Motor neuron (in vitro differentiated cells): ENCODE results near the gene NEXN. TPM values are rescaled to one million over a fixed set of nuclear protein-coding genes. Genes with fewer than 3 reads are reported as not detected.
A peak's percentile ranks its signal among the peaks of the same experiment; 100 is the strongest.

ENCODE experiments used
- ATAC-seq, 8 experiments: fragments of 200-7000 bp; cut with Tn5 transposase; replicated peaks in 6 of 8; 2 replicates each; pipeline ENCODE4 v1.8.0; 2021; ENCODE audit warnings: mild to moderate bottlenecking in 8 of 8, moderate library complexity in 8 of 8
- H3K27ac ChIP-seq, 2 donors: fragments of 250-450 bp; sonication (Bioruptor Pico); 2 replicates each; pipeline ENCODE4 v1.9.0; 2021; ENCODE audit warnings: antibody characterized with exemption in 2 of 2, mild to moderate bottlenecking in 2 of 2, moderate library complexity in 1 of 2
- H3K4me1 ChIP-seq, 2 donors: fragments of 250-450 bp; sonication (Bioruptor Pico); replicated peaks in 1 of 2; 2 replicates each; pipeline ENCODE4 v1.6.1; 2021; ENCODE audit warnings: antibody characterized with exemption in 2 of 2, mild to moderate bottlenecking in 2 of 2, moderate library complexity in 1 of 2
- H3K4me3 ChIP-seq, 5 donors: fragments of 250-450 bp; sonication (Bioruptor Pico); 2 replicates each; pipeline ENCODE4 v1.9.0; 2021; ENCODE audit warnings: antibody characterized with exemption in 5 of 5, mild to moderate bottlenecking in 5 of 5, moderate library complexity in 4 of 5
- WGBS, 10 experiments: fragments of 450-650 bp; shearing (Covaris generic); methylation state at CpG; one replicate each; pipeline ENCODE4 v1.0.0; 2022; 5-methylcytosine and 5-hydroxymethylcytosine counted together
- in situ Hi-C, 9 experiments: fragments of 400-800 bp; cut with MboI; loops; one replicate each; pipeline ENCODE4 v1.15.0; 2021; ENCODE audit warnings: low sequenced_read_pairs in 9 of 9, low pct_unique_long_range_greater_than_20kb in 2 of 9; ENCODE audit not compliant: unreplicated experiment in 9 of 9
- total RNA-seq, 8 experiments: library from RNA; unstranded; fragments of 300-600 nt; gene quantifications; 2 replicates each; pipeline versions ENCODE4 v1.2.3 to v1.2.4, GENCODE V29; 2022

The NEXN gene
- total RNA-seq, 8 experiments from 2014 or later = 1.4 to 7.5 (median 3.0) TPM

DNA sequence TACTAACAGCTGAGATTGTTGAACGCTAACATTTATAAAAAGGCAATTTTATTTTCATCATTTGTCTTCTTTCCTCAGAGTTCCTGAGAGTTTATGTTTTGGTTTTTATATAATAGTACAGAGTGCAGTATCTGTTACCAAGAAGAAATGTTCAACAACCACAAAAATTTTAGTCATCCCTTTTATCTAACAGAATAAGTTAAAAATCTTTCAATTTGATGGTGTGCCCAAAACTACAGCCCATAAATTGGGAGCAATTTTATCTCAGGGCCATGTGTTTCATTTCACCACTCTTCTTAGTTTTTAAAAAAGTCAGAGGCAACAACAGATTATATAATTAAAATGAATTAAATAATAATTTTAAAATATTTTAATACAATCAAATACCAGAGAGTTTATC is 37.1 kb downstream of the NEXN start:
- ATAC-seq = no peak
- no peak overlapping the region for H3K4me3 ChIP-seq
- H3K4me1 ChIP-seq = no peaks in the 10 kb centered on the region
- H3K27ac ChIP-seq = no peak overlapping the region
- in situ Hi-C loops = no loop called here
- 0 to 100% (median 94%) methylated on average over 1 of the region's 1 CpG; no CpG with 5 or more reads in 2 of the 10 experiments for WGBS, 10 experiments

DNA sequence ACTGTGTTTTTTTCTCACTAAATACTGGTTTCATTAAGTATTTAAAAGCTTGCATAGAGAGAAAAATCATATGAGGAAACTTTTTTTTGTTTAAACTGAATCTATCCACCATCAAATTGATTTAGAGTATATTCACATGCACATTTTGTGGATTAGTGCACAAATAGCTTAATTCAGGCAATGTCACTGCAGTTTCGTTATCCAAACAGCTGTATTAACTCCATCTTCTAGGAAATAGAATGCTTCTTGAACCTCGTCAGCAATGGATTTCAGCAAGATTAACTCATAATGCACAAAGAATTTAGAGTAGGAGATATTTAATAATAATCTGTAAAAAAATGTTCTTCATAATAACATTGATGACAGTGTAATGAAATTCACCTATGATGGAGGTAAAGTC is 37.5 kb downstream of the NEXN start:
- Histone ChIP-seq H3K4me1 (no peaks in the 10 kb centered on the region), H3K27ac (no peak overlapping the region), H3K4me3 (no peak overlapping the region)
- ATAC-seq = no peak
- 17 to 100% (median 89%) methylated on average over 1 to 2 of the region's 2 CpGs; no CpG with 5 or more reads in 1 of the 10 experiments for WGBS, 10 experiments
- in situ Hi-C loops = no loop called here

DNA sequence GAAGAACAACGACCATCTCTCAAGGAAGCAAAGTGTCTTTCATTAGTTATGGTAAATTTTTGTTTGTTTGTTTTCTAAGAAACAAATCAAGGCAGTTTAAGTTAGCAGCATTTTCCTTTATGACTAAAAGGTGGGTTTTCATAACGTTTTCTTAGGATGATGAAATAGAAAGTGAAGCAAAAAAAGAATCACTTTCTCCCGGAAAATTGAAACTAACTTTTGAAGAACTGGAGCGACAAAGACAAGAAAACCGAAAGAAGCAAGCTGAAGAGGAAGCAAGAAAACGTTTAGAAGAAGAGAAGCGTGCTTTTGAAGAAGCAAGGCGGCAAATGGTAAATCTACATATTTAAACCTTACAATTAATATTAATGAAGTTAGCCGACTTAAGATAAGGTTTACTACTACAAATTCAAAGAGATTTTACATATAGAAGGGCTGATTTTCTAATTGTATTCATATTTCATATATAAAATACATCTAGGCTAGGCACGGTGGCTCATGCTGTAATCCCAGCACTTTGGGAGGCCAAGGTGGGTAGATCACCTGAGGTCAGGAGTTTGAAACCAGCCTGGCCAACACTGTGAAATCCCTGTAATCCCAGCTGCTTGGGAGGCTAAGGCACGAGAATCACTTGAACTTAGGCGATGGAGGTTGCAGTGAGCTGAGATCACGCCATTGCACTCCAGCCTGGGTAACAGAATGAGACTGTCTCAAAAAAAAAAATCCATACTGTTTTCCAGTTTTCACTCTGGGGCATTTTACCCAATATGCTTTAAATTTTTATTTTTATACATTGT is 38.3 kb downstream of the NEXN start:
- in situ Hi-C loops = no loop called here
- Histone ChIP-seq H3K4me3 (no peak overlapping the region), H3K4me1 (no peaks in the 10 kb centered on the region), H3K27ac (no peak overlapping the region)
- WGBS, 10 experiments = 51 to 87% (median 79%) methylated on average over 1 to 13 of the region's 13 CpGs
- ATAC-seq = no peak

DNA sequence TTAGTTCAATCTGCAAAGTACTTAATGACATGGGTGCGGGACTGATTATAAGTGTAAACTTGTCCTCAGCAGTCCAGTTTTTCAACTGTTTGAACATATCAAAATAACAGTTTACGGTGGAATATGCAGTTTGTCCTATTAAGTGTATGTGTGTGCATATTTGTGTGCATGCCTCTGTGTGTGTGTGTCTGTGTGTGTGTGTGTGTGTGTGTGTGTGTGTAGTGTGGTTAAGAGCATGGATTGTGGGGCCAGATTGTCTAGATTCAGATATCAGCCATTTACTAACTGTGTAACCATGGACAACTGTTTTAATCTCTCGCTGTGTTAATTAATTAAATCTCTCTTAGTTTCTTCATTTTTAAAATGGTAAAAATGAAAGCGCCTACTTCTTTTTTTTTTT is 39.0 kb downstream of the NEXN start:
- H3K27ac ChIP-seq = no peak overlapping the region
- 85 to 100% (median 96%) methylated on average over 2 to 4 of the region's 4 CpGs; no CpG with 5 or more reads in 1 of the 10 experiments for WGBS, 10 experiments

DNA sequence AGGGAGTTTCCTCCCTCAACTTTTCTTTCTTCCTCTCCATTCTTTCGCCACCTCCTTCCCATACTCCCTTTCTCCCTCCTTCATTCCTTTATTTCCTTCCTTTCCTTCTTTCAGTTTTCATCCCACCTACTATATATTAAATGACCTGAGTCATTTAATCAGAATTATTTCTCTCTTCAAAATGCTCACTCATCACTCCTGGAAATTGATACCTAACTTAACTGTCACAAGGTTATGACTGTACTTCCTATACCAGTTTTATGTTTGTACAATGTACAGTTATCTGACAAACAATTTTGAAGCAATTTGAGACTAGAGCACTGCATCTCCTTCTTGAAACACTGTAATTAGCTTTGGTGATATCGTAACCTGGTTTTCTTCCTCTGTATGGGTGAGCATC is 41.4 kb downstream of the NEXN start:
- WGBS, 10 experiments = 90 to 100% (median 99%) methylated on average over 1 to 2 of the region's 2 CpGs
- H3K27ac ChIP-seq = no peak overlapping the region
- H3K4me1 ChIP-seq = no peaks in the 10 kb centered on the region
- in situ Hi-C loops = no loop called here
- ATAC-seq = no peak
- no peak overlapping the region for H3K4me3 ChIP-seq

More for the DNA sequence above, 39.0 kb downstream of the NEXN start:
- in situ Hi-C loops = no loop called here
- Histone ChIP-seq H3K4me1 (no peaks in the 10 kb centered on the region), H3K4me3 (no peak overlapping the region)
- no peak for ATAC-seq

DNA sequence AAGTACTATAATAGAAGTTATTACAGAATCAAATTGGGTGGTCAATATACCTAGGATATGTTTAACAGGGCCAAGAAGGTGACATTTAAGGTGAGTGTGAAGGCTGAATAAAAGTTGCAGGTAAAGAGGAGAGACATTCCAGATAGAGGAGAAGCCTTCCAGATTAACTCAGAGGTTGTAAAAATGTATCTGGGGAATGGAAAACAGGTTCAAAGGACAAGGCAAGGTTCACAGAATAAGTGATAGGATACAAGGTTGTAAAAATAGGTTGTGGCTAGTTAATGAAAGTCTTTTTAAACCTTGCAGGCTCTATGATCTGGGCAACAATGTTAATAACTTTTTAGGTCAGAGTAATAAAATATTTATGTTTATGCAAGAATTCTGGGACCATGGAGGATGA is 50.2 kb downstream of the NEXN start:
- H3K4me3 ChIP-seq = no peak overlapping the region
- no peaks in the 10 kb centered on the region for H3K4me1 ChIP-seq
- in situ Hi-C loops = no loop called here
- H3K27ac ChIP-seq = no peak overlapping the region
- no peak for ATAC-seq

DNA sequence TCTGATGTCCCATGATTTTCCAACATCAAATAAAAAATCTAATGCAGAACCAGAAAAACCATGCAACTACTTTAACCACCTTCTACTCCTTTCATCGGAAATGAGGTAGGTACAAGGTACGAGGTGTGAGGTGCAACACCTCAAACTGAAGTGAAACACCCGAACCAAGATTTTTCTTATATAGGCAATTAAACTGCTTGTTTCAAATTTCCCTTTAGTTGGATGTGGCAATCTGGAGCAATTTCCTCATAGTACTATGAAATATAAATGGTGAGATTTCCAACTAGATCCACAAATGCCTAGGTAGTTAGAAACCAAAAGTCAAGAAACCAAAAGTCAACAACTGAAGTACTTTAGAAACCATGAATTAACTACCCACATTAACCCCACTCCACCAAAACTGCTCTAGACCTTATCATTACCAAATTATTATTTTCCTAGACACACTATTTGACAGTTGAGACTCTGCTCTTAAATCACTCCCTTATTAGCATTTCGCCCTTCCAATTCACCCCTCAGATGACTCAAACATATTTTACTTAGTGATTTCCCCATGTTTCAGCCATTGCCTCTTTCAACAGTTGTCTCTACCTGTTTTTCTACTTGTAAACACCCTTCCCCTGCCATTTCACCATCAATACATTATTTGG is 52.6 kb downstream of the NEXN start:
- H3K27ac ChIP-seq = no peak overlapping the region
- WGBS, 10 experiments = 74 to 100% (median 95%) methylated on average over 3 to 4 of the region's 4 CpGs; no CpG with 5 or more reads in 2 of the 10 experiments
- H3K4me3 ChIP-seq = no peak overlapping the region
- ATAC-seq = no peak
- H3K4me1 ChIP-seq = no peaks in the 10 kb centered on the region
- in situ Hi-C loops = no loop called here

DNA sequence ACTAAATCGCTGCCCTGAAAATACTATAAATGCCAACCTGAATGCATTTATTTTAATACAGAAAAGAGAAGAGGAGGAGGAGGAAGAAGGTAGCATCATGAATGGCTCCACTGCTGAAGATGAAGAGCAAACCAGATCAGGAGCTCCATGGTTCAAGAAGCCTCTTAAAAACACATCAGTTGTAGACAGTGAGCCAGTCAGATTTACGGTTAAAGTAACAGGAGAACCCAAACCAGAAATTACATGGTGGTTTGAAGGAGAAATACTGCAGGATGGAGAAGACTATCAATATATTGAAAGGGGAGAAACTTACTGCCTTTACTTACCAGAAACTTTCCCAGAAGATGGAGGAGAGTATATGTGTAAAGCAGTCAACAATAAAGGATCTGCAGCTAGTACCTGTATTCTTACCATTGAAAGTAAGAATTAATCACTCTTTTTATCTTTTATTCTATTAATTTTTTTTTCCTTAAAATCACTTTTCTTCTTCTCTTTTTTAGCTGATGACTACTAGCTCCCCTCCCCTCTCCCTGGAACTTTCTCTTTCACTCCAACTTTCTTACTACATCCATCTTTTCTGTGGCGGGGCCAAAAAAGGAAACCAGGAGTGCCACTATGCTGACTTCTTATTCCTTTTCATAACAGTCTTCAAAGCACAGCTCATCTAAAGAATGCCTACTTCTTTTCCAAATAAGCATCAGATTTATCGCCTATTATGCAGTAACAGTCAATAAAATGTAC is 54.1 kb downstream of the NEXN start:
- Histone ChIP-seq H3K4me1 (no peaks in the 10 kb centered on the region), H3K4me3 (no peak overlapping the region), H3K27ac (no peak overlapping the region)
- in situ Hi-C loops = no loop called here
- 94 to 100% (median 97%) methylated on average over 3 to 4 of the region's 4 CpGs for WGBS, 10 experiments
- no peak for ATAC-seq

DNA sequence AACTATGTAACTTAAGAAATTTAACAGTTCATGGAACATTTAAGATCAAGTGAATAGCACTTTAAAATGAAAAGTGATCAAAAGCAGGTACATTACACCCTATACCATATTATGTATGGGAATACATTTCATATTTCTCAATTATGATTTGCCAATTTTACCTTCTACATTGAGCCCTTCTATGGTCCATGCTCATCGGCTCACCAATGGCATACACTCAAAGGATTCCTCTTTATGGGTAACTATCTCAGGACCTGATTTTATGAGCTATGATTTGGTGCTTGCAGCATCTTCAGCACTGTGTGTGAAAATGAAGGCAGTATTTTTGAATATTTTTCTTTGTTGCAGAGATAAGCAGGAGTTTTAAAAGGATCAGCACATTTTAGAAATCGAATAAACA is 56.9 kb downstream of the NEXN start:
- in situ Hi-C loops = no loop called here
- no peak for ATAC-seq
- H3K4me1 ChIP-seq = no peaks in the 10 kb centered on the region
- no peak overlapping the region for H3K4me3 ChIP-seq
- H3K27ac ChIP-seq = no peak overlapping the region
- 91 to 100% (median 100%) methylated on average over 1 to 2 of the region's 2 CpGs for WGBS, 10 experiments

DNA sequence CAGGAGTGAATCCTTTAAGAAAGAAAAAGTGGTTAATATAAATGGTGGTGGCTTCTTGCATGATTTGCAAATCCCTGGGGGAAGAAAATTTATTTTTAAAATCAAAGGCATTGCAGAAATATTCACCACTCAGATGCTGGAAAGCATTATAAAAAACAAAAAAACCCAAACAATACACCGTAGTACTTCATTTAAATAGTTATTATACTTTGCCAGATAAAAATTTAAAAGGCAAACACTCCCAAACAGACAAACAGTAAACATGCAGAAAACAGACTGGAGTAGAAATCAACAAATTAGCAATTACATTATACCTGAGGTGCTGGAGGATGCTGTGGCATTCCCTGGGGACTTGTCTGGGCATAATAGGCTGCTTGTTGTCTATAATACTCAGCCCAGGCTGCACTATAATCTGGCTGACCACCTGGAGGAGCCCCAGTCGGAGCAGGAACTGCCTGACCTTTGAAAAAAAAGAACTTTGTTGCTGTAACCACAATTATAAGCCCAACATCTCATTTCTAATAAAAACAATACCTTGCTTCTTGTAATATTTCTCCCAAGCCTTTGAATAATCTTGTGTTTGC is 60.5 kb downstream of the NEXN start:
- Histone ChIP-seq H3K4me1 (no peaks in the 10 kb centered on the region), H3K27ac (no peak overlapping the region), H3K4me3 (no peak overlapping the region)
- peak in 5 of 8 experiments; percentile 46 to 77 (median 70) for ATAC-seq
- WGBS, 10 experiments = 13 to 96% (median 54%) methylated on average over 2 of the region's 2 CpGs; no CpG with 5 or more reads in 2 of the 10 experiments
- in situ Hi-C loops = no loop called here

DNA sequence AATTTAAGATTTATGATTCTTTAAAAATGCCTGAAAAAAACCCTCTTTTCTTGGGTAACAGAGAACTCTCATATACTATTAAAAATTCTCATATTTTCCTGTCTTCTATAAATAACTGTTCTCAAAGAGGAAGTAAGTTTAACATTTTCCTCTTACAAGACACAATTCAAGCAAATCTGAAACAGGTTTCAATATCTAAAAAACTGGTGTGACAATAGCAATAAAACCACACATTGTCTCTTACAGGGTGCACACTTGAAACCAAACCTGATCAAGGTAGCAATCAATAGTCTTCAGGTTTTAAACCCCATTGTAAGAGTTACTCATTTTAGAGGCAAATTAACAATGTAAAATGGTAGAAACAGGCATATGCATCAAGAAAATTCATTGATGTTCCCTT is 62.4 kb downstream of the NEXN start:
- in situ Hi-C loops = loop anchor here in 1 of 9 experiments (25.0 kb wide), 1 partner anchor 239 kb away; no protein-coding TSS in a partner anchor
- Histone ChIP-seq H3K4me1 (no peaks in the 10 kb centered on the region), H3K4me3 (no peak overlapping the region), H3K27ac (no peak overlapping the region)
- ATAC-seq = no peak

DNA sequence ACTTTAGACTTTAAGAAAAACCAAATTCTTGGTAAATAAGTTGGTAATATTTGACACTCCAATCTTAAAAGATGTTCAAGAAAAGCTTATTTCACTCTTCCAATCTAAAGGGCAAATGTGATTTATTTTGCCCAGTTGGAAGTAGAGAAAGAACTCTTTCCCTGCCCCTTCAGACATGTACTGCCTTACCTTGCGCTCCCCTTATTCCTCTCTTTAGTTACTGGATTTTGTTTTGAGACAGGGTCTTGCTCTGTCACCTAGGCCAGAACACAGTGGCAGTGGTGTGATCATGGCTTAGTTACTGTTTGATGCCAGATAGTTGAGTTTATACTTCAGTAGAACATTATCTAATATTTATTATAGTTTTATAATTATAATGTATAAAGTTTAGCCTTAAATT is 62.9 kb downstream of the NEXN start:
- no peaks in the 10 kb centered on the region for H3K4me1 ChIP-seq
- WGBS, 10 experiments = 83 to 100% (median 100%) methylated on average over 1 of the region's 1 CpG; no CpG with 5 or more reads in 3 of the 10 experiments
- ATAC-seq = no peak
- H3K27ac ChIP-seq = no peak overlapping the region
- no peak overlapping the region for H3K4me3 ChIP-seq
- in situ Hi-C loops = loop anchor here in 1 of 9 experiments (25.0 kb wide), 1 partner anchor 239 kb away; no protein-coding TSS in a partner anchor

DNA sequence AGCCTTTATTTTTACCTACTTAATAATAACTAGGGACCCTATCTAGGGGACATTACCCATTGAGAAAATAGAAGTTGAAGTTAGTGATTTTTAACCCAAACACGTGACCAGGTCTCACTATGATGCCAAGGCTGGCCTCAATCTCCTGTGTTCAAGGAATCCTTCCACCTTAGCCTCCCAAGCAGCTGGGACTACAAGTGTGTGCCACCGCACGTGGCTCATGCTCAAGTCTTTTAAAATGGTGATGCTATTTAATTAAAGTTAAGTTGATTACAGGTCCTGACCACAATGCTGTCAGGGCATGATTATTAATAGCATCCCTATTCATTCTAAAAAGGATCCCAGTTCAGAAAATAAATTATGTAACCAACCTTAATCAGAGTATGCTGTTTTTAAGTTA is 65.5 kb downstream of the NEXN start:
- 88 to 100% (median 92%) methylated on average over 1 to 3 of the region's 3 CpGs; no CpG with 5 or more reads in 4 of the 10 experiments for WGBS, 10 experiments
- no peak for ATAC-seq
- Histone ChIP-seq H3K27ac (no peak overlapping the region), H3K4me3 (no peak overlapping the region), H3K4me1 (no peaks in the 10 kb centered on the region)
- in situ Hi-C loops = loop anchor here in 1 of 9 experiments (25.0 kb wide), 1 partner anchor 242 kb away; no protein-coding TSS in a partner anchor
